Activated T-helper 1 cell treated with Interleukin-2 at 50 U/mL for 16 hours (primary cell): ENCODE data around the gene ESCO1.

Experiments used
- DNase-seq: peaks from one replicate; pipeline ENCODE4 v3.0.0-alpha.2; 2020; ENCODE audit warnings: low read depth

ESCO1 gene

DNA sequence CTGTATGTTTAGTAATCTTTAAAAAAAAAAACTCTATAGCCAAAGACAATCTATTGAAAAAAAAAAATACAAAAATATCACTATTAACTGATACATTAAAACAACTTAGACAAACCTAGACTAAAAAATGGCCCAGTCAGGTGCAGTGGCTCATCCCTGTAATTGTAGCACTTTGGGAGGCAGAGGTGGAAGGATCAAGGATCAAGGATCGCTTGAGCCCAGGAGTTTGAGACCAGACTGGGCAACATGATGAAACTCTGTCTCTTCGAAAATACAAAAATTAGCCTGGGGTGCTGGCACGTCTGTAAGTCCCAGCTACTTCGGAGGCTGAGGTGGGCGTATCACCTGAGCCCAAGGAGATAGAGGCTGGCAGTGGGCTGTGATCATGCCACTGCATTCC lies 16.1 kb downstream of the ESCO1 start:
- no peak for DNase-seq

GRCh38 chr18:21575656-21576055 lies 24.8 kb downstream of the ESCO1 start:
- DNase-seq: no peak

DNA sequence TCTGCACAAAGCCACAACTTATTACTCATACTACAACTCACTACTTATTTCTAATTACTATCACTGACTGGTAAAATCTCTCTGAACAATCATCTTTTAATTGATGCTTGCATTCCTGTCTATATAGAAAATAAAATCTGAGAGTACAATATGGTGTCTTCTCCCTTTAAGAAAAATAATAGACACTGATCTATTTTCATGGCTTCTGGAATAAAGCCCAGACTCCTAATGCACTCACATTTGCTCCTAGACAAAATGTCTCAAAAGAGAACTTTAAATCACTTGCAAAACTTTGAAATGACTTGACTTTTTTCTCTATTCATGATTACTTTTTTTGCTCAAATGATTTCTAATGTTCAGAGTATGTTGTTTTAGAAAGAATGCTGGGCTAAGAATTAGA lies 28.7 kb downstream of the ESCO1 start:
- DNase-seq: no peak

- no peak for DNase-seq
Observed at GRCh38 chr18:21559195-21559594, 41.3 kb downstream of the ESCO1 start.

DNA sequence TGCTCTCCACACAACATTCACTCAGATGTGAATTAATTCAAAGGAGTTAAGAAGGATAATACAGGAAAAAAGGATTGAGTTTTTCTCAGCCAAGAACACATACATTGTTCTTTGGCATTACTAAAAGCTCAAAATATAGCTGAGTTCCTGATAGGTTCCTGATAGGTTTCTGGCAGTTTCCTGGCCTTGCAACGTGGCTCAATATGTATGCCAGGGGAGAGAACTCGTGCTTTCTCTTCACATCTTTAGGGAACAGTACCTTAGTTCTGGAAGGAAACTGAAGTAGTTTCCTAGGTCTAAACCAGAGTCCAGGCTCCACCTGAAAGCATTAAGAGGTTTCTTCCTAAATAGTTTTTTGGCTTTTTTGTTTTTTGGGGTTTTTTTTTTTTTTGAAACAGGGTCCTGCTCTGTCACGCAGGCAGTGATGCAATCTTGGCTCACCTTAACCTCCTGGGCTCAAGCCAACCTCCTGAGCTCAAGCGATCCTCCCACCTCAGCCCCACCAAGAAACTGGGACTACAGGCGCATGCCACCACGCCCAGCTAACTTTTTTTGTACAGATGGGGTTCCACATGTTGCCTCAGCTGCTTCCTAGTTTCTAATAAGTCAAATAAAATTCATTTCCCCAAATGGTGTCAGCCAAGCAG lies 42.8 kb downstream of the ESCO1 start:
- no peak for DNase-seq

DNA sequence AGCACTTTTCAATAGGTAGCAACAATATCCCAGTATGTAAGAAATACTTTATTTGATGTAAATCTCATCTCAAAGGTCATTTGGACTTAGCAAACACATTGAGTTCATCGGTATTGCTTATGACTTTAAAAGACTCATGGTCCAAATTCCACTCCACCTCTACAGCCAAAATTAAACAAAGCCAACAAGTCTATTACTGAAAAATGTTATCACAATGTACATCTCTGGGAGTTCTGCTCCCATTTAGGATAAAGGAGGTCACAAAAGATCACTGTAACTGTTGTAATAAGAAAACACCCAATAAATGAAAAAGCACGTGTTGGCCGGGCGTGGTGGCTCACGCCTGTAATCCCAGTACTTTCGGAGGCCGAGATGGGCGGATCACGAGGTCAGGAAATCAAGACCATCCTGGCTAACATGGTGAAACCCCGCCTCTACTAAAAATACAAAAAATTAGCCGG lies 50.0 kb downstream of the ESCO1 start:
- DNase-seq: no peak

DNA sequence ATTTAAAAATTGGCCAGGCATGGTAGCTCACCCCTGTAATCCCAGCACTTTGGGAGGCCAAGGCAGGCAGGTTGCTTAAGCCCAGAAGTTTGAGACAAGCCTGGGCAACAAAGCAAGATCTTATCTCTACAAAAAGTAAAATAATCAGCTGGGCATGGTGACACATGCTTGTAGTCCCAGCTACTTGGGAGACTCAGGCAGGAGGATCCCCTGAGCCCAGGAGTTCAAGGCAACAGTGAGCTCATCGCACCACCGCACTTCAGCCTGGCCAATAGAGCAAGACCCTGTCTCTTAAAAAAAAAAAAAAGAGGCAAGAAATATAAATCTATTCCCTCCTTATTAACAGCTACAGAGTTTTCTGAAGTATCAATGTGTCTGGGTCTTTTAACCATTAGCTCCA lies 51.9 kb downstream of the ESCO1 start:
- no peak for DNase-seq

DNA sequence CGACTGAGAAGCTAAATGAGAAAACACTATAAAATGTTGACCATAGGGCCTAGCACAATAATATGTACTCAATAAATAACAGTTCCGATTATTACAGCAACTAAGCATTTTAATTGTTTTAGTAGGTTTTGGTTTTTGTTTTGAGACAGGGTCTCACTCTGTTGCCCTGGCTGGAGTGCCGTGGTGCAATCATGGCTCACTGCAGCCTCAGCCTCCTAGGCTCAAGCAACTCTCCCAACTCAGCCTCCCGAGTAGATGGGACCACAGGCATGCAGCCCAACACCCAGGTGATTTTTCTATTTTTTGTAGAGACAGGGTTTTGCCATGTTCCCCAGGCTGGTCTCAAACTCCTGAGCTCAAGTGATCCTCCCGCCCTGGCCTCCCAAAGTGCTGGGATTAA lies 54.1 kb downstream of the ESCO1 start:
- no peak for DNase-seq

- DNase-seq: no peak
Observed at GRCh38 chr18:21538230-21538629, 62.3 kb downstream of the ESCO1 start.

GRCh38 chr18:21534327-21534726 lies 66.2 kb downstream of the ESCO1 start:
- no peak for DNase-seq

- DNase-seq: no peak
Observed at GRCh38 chr18:21526463-21526862, 74.0 kb downstream of the ESCO1 start.

GRCh38 chr18:21525916-21526315 lies 74.6 kb downstream of the ESCO1 start:
- no peak for DNase-seq

- no peak for DNase-seq
Observed at GRCh38 chr18:21522530-21522929, 78.0 kb downstream of the ESCO1 start.

DNA sequence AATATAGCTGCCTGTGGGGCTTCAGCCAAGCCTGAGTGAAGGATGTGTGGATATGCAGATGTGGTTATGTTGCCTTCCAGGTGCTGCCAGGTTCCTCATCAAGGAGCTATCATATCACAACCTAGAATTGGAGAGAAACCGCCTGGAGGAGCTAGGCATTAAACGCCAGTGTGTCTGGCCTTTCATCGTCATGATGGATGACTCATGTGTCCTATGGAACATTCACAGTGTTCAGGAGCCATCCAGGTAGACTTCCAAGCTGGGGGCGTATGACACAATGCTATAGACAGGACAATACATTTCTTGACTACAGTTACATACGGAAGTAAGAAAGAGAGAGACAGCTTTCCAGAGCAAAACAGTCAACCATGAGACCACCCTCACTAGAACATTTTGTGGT lies 86.8 kb downstream of the ESCO1 start:
- DNase-seq: no peak

DNA sequence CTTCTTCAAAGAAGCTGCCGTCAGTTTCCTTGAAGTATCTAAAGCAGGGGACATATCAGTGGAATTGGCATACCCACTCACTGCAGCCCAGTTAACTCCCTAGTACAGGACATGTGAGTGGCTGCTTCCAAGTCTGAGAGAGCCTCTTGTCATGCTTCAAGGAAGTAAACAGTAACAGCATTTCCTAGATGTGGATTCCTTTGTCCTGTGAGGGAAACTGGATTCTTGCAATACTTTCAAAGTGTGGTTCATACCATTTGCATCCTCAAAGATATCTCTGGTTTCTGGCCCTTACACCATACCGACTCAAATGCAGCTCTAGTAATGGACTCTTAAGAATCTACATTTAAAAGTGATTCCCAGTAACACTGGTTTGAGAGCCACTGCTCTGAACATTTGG lies 87.2 kb downstream of the ESCO1 start:
- no peak for DNase-seq

- DNase-seq: no peak
Observed at GRCh38 chr18:21509062-21509461, 91.4 kb downstream of the ESCO1 start.

DNA sequence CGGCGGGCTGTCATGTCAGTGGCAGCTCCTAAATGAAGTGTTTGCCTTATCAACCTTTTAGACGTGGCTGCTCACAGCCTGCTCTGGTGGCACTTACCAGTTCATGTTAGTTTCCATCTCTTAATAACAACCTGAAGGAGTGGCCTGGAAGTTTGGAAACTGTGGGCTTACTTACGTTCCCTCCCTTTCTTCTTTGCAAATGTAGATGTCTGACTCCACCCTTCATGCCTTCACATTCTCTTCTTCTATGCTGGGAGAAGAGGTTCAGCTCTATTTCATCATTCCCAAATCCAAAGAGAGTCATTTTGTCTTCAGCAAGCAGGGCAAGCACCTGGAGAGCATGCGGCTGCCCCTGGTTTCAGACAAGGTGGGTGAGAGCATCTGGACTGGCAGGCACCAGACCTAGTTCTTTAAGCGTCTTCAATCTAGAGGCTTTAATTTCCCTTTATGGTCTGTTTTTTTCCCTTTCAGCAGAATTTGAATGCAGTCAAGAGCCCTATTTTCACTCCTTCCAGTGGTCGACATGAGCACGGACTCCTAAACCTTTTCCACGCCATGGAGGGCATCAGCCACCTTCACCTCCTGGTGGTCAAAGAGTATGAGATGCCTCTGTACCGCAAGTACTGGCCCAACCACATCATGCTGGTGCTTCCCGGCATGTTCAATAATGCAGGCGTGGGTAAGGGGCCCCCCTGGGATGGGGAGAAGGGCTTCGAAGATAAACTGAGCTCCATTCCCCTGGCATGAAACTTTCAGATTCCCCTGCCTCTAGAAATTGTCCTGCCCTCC lies 92.4 kb downstream of the ESCO1 start:
- DNase-seq: no peak

DNA sequence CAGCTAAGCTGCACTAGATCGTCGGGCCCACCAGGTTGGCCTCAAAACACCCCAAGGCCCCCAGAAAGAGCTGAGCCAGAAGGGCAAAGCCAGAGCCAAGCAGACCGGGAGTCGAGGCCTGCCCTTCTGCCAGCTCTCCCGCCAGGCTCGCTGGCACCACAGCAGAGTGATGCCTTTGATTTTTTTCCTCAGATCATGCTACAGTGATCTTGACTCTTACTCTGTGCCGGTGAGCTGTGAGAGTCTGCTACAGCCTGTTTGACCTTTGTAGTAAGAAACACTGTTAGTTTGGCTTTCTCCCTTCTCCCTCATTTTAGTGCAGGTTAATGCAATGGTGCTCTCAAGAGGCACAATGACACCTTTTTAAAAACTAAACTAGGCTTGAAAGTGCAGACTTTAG lies 97.8 kb downstream of the ESCO1 start:
- no peak for DNase-seq

DNA sequence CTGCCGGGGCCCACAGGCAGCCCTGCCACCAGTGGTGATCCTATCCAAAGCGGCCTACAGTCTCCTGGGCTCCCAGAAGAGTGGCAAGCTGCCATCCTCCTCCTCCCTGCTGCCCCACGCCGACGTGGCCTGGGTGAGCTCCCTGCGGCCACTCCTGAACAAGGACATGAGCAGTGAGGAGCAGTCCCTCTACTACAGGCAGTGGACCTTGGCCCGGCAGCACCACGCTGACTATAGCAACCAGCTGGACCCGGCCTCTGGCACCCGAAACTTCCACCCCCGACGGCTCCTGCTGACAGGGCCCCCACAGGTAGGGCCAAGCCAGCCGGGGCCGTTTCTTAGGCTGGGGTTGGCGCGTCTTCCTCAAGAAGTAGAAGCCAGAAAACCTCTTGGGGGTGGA lies 100.5 kb downstream of the ESCO1 start:
- DNase-seq: no peak

DNA sequence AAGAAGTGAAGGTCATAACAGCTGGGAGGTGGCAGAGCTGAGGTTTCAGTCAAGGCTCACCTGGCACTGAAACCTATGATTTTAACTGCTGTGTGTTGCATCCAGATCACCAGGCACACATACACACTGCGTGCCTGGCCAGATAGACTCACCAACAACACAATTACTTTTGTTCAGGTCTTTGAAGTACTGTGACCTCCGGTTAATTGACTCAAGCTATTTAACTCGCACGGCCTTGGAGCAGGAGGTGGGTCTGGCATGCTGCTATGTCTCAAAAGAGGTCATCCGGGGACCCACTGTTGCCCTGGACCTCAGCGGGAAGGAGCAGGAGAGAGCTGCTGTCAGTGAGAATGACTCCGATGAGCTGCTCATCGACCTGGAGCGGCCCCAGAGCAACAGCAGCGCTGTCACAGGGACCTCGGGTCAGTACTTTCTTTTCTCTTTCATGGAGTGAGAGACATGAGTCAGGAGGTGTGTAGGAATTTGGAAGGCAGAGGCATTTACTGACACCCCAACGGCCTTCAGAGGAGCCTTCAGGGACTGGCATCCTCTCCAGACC lies 104.1 kb downstream of the ESCO1 start:
- no peak for DNase-seq

DNA sequence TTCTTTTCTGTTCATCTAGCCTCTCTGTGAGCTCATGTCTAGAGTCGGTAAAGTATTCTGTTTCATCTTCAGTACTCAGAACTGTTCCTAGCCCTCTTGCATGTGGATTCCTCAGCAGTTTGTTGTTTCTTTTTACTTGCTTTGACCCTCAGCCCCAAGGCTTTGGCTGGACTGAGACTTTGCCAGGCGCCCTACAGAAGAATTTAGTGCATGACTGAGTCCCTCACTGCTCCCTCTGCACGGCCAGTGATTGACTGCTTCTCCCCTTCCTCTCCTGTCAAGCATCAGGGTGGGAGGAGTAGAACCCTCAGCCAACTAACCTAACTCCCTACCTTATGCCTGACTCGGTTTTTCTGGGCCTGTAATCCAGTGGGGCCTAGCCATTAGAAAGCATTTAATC lies 109.8 kb downstream of the ESCO1 start:
- no peak for DNase-seq

GRCh38 chr18:21489919-21490495 lies 110.5 kb downstream of the ESCO1 start:
- DNase-seq: no peak

DNA sequence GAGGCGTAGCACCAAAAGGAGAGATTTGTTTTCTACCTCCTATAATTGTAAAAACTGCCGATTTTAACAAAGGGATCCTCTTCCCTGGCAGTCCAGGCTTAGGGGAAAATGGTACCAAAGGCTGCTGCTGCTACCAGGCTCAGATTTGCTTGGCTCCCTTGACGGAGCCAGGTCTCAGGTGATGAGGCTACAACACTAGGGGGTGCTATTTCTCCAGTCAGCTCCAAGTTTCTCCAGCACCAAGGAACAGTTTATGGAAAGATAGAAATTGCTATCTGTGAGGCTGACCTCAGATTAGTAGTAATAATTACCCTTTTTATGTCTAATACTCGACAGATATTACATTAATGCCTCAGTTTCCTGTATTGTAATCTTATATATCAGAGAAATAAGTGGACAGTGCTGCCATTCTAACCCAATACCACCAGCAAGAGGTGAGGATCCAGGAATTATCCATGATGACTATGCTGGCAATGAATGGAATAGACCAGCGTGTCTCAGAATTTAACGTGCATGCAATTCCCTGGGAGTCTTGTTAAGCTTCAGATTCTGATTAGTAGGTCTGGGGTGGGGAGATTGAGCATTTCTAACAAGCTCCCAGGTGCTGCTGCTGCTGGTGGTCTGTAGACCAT lies 111.3 kb downstream of the ESCO1 start:
- DNase-seq: no peak
